ENCODE results near the gene EPB41L3.

The EPB41L3 gene

DNA sequence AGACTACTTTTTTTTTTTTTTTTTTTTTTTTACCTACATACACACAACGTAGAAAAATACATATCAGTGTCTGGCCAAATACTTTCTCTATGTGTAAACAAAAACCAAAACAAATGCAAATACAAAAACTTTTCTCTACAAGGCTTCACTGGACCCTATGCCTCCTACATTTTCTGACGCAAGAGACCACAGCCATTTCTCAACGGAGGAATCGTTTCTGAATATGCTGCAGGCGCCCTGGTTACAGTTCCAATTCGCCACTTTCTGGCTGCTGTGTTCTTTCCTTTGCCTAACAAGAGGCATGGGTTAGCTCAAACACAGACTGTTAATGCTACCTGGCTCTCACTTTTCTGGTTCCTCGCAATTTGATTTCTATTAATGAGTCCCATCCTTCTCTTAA is 96.4 kb downstream of the EPB41L3 start:
- H2BK12ac ChIP-seq (ENCODE audit: low read length), result no peak overlapping the region
- H3K9ac ChIP-seq (ENCODE audit: low read depth, low read length, poor library complexity), result no peak overlapping the region
- H4K91ac ChIP-seq (ENCODE audit: low read depth, low read length, poor library complexity), result no peak overlapping the region
- H3K4me2 ChIP-seq (ENCODE audit: insufficient read depth, low read length, poor library complexity, severe bottlenecking), result no peak overlapping the region
- no peak overlapping the region for H2BK5ac ChIP-seq (ENCODE audit: low read length)
- H3K9me3 ChIP-seq (replicated peaks in 1 of 2; ENCODE audit: control insufficient read depth in 2 of 2, insufficient read depth in 1 of 2, low read depth in 1 of 2, low read length in 2 of 2), result no peaks in the 10 kb centered on the region
- no peak overlapping the region for H2BK15ac ChIP-seq (ENCODE audit: low read length)
- H3K36me3 ChIP-seq (replicated peaks in 1 of 2; ENCODE audit: control insufficient read depth in 2 of 2, insufficient read depth in 2 of 2, low read length in 2 of 2), result no peaks in the 10 kb centered on the region
- no peaks in the 10 kb centered on the region for H3K27me3 ChIP-seq (ENCODE audit: control insufficient read depth in 3 of 3, insufficient read depth in 3 of 3, low read depth in 1 of 3, low read length in 3 of 3)
- H3K4me1 ChIP-seq (ENCODE audit: control insufficient read depth in 2 of 2, insufficient read depth in 1 of 2, low read depth in 1 of 2, low read length in 2 of 2), result no peaks in the 10 kb centered on the region
- H2AFZ ChIP-seq (ENCODE audit: low read length), result no peak overlapping the region
- no peaks in the 10 kb centered on the region for H3K79me1 ChIP-seq (ENCODE audit: low read depth, low read length)
- H2BK120ac ChIP-seq (ENCODE audit: low read depth, low read length), result no peak overlapping the region
- H3K27ac ChIP-seq (replicated peaks; ENCODE audit: low read length), result no peak overlapping the region
- H4K8ac ChIP-seq (ENCODE audit: low read depth, low read length), result no peak overlapping the region
- H3K4ac ChIP-seq (ENCODE audit: low read length), result no peak overlapping the region
- DNase-seq (ENCODE audit: low spot score), result no peak
- no peak overlapping the region for H3K14ac ChIP-seq (ENCODE audit: low read length)
- no peak overlapping the region for H2AK5ac ChIP-seq (ENCODE audit: low read depth, low read length)
- no CpG with 5 or more reads among the region's 7 CpGs for WGBS, 2 donors (ENCODE audit: extremely low coverage in 2 of 2, insufficient read length in 2 of 2, insufficient replicate concordance in 1 of 2)
- H3K23ac ChIP-seq (ENCODE audit: low read depth, low read length, poor library complexity), result no peak overlapping the region
- H3K18ac ChIP-seq (ENCODE audit: low read length), result no peak overlapping the region
- no peak overlapping the region for H3K4me3 ChIP-seq (ENCODE audit: low read length in 2 of 2)

GRCh38 chr18:5444847-5445246 is 99.0 kb downstream of the EPB41L3 start:
- Histone ChIP-seq H4K91ac (ENCODE audit: low read depth, low read length, poor library complexity) (no peak overlapping the region), H3K18ac (ENCODE audit: low read length) (no peak overlapping the region), H3K79me1 (ENCODE audit: low read depth, low read length) (no peaks in the 10 kb centered on the region), H2BK120ac (ENCODE audit: low read depth, low read length) (no peak overlapping the region), H3K9me3 (replicated peaks in 1 of 2; ENCODE audit: control insufficient read depth in 2 of 2, insufficient read depth in 1 of 2, low read depth in 1 of 2, low read length in 2 of 2) (no peaks in the 10 kb centered on the region), H3K4me3 (ENCODE audit: low read length in 2 of 2) (no peak overlapping the region), H3K4ac (ENCODE audit: low read length) (no peak overlapping the region), H3K27ac (replicated peaks; ENCODE audit: low read length) (no peak overlapping the region), H2BK15ac (ENCODE audit: low read length) (no peak overlapping the region), H2AFZ (ENCODE audit: low read length) (no peak overlapping the region), H3K27me3 (ENCODE audit: control insufficient read depth in 3 of 3, insufficient read depth in 3 of 3, low read depth in 1 of 3, low read length in 3 of 3) (no peaks in the 10 kb centered on the region), H3K14ac (ENCODE audit: low read length) (no peak overlapping the region), H3K4me2 (ENCODE audit: insufficient read depth, low read length, poor library complexity, severe bottlenecking) (no peak overlapping the region), H2BK5ac (ENCODE audit: low read length) (no peak overlapping the region), H2BK12ac (ENCODE audit: low read length) (no peak overlapping the region), H2AK5ac (ENCODE audit: low read depth, low read length) (no peak overlapping the region), H3K9ac (ENCODE audit: low read depth, low read length, poor library complexity) (no peak overlapping the region), H4K8ac (ENCODE audit: low read depth, low read length) (no peak overlapping the region), H3K36me3 (replicated peaks in 1 of 2; ENCODE audit: control insufficient read depth in 2 of 2, insufficient read depth in 2 of 2, low read length in 2 of 2) (no peaks in the 10 kb centered on the region), H3K4me1 (ENCODE audit: control insufficient read depth in 2 of 2, insufficient read depth in 1 of 2, low read depth in 1 of 2, low read length in 2 of 2) (no peaks in the 10 kb centered on the region), H3K23ac (ENCODE audit: low read depth, low read length, poor library complexity) (no peak overlapping the region)
- no CpG with 5 or more reads among the region's 4 CpGs for WGBS, 2 donors (ENCODE audit: extremely low coverage in 2 of 2, insufficient read length in 2 of 2, insufficient replicate concordance in 1 of 2)
- no peak for DNase-seq (ENCODE audit: low spot score)

DNA sequence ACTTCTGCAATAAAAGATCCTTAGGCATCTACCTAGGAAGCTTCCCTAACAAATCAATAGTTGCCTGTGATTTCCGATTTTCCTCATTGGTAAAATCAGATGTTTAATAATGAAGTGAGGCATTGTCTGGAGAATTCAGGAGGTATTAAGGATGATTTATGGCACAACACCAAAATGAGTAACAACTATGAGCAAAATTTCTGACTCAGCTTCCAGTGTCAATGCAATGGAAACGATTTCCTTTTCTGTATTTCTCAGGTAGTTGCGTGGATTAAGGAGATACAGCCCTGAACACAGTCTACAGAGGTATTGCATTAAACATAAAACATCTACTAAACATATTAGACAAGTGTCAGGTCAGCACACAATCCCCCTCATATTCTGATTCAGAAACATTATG is 99.5 kb downstream of the EPB41L3 start:
- Histone ChIP-seq H3K27me3 (ENCODE audit: control insufficient read depth in 3 of 3, insufficient read depth in 3 of 3, low read depth in 1 of 3, low read length in 3 of 3) (no peaks in the 10 kb centered on the region), H2BK5ac (ENCODE audit: low read length) (no peak overlapping the region), H3K79me1 (ENCODE audit: low read depth, low read length) (no peaks in the 10 kb centered on the region), H3K14ac (ENCODE audit: low read length) (no peak overlapping the region), H3K23ac (ENCODE audit: low read depth, low read length, poor library complexity) (no peak overlapping the region), H3K27ac (replicated peaks; ENCODE audit: low read length) (no peak overlapping the region), H4K8ac (ENCODE audit: low read depth, low read length) (no peak overlapping the region), H3K36me3 (replicated peaks in 1 of 2; ENCODE audit: control insufficient read depth in 2 of 2, insufficient read depth in 2 of 2, low read length in 2 of 2) (no peaks in the 10 kb centered on the region), H2BK12ac (ENCODE audit: low read length) (no peak overlapping the region), H3K9ac (ENCODE audit: low read depth, low read length, poor library complexity) (no peak overlapping the region), H3K18ac (ENCODE audit: low read length) (no peak overlapping the region), H3K4me2 (ENCODE audit: insufficient read depth, low read length, poor library complexity, severe bottlenecking) (no peak overlapping the region), H3K9me3 (replicated peaks in 1 of 2; ENCODE audit: control insufficient read depth in 2 of 2, insufficient read depth in 1 of 2, low read depth in 1 of 2, low read length in 2 of 2) (no peaks in the 10 kb centered on the region), H3K4me3 (ENCODE audit: low read length in 2 of 2) (no peak overlapping the region), H2BK120ac (ENCODE audit: low read depth, low read length) (no peak overlapping the region), H2AK5ac (ENCODE audit: low read depth, low read length) (no peak overlapping the region), H2AFZ (ENCODE audit: low read length) (no peak overlapping the region), H2BK15ac (ENCODE audit: low read length) (no peak overlapping the region), H3K4ac (ENCODE audit: low read length) (no peak overlapping the region), H4K91ac (ENCODE audit: low read depth, low read length, poor library complexity) (no peak overlapping the region), H3K4me1 (ENCODE audit: control insufficient read depth in 2 of 2, insufficient read depth in 1 of 2, low read depth in 1 of 2, low read length in 2 of 2) (no peaks in the 10 kb centered on the region)
- WGBS, 2 donors (ENCODE audit: extremely low coverage in 2 of 2, insufficient read length in 2 of 2, insufficient replicate concordance in 1 of 2), result no CpG with 5 or more reads among the region's 3 CpGs
- no peak for DNase-seq (ENCODE audit: low spot score)

- no peak overlapping the region for H2BK120ac ChIP-seq (ENCODE audit: low read depth, low read length)
- H3K79me1 ChIP-seq (ENCODE audit: low read depth, low read length), result no peaks in the 10 kb centered on the region
- H2AFZ ChIP-seq (ENCODE audit: low read length), result no peak overlapping the region
- no peak overlapping the region for H2BK15ac ChIP-seq (ENCODE audit: low read length)
- no peak overlapping the region for H3K14ac ChIP-seq (ENCODE audit: low read length)
- no CpG with 5 or more reads among the region's 3 CpGs for WGBS, 2 donors (ENCODE audit: extremely low coverage in 2 of 2, insufficient read length in 2 of 2, insufficient replicate concordance in 1 of 2)
- no peak overlapping the region for H3K4ac ChIP-seq (ENCODE audit: low read length)
- no peak overlapping the region for H4K8ac ChIP-seq (ENCODE audit: low read depth, low read length)
- H4K91ac ChIP-seq (ENCODE audit: low read depth, low read length, poor library complexity), result no peak overlapping the region
- no peaks in the 10 kb centered on the region for H3K27me3 ChIP-seq (ENCODE audit: control insufficient read depth in 3 of 3, insufficient read depth in 3 of 3, low read depth in 1 of 3, low read length in 3 of 3)
- no peak overlapping the region for H3K23ac ChIP-seq (ENCODE audit: low read depth, low read length, poor library complexity)
- no peak overlapping the region for H3K4me3 ChIP-seq (ENCODE audit: low read length in 2 of 2)
- H3K9me3 ChIP-seq (replicated peaks in 1 of 2; ENCODE audit: control insufficient read depth in 2 of 2, insufficient read depth in 1 of 2, low read depth in 1 of 2, low read length in 2 of 2), result no peaks in the 10 kb centered on the region
- no peaks in the 10 kb centered on the region for H3K4me1 ChIP-seq (ENCODE audit: control insufficient read depth in 2 of 2, insufficient read depth in 1 of 2, low read depth in 1 of 2, low read length in 2 of 2)
- DNase-seq (ENCODE audit: low spot score), result no peak
- H3K27ac ChIP-seq (replicated peaks; ENCODE audit: low read length), result no peak overlapping the region
- no peak overlapping the region for H2BK12ac ChIP-seq (ENCODE audit: low read length)
- no peak overlapping the region for H3K18ac ChIP-seq (ENCODE audit: low read length)
- no peak overlapping the region for H3K4me2 ChIP-seq (ENCODE audit: insufficient read depth, low read length, poor library complexity, severe bottlenecking)
- no peak overlapping the region for H2BK5ac ChIP-seq (ENCODE audit: low read length)
- H3K9ac ChIP-seq (ENCODE audit: low read depth, low read length, poor library complexity), result no peak overlapping the region
- H2AK5ac ChIP-seq (ENCODE audit: low read depth, low read length), result no peak overlapping the region
- no peaks in the 10 kb centered on the region for H3K36me3 ChIP-seq (replicated peaks in 1 of 2; ENCODE audit: control insufficient read depth in 2 of 2, insufficient read depth in 2 of 2, low read length in 2 of 2)
Observed at GRCh38 chr18:5439986-5440696, 103.7 kb downstream of the EPB41L3 start.
